ENCODE data around the gene SCLY.

The SCLY gene

GRCh38 chr2:238081150-238081549 is 20.3 kb downstream of the SCLY start:
- H3K9ac ChIP-seq (ENCODE audit: low read depth, low read length, poor library complexity, severe bottlenecking): no peak overlapping the region
- no peaks in the 10 kb centered on the region for H4K20me1 ChIP-seq (ENCODE audit: insufficient read depth, low read length, poor library complexity, severe bottlenecking)
- no peaks in the 10 kb centered on the region; the same call in 1 of the 2 replicates for H3K79me2 ChIP-seq (ENCODE audit: insufficient read depth, low read length)
- H3K4me3 ChIP-seq (ENCODE audit: low read length, poor library complexity, severe bottlenecking): no peak overlapping the region
- H3K9me2 ChIP-seq (replicated peaks; ENCODE audit: low read depth, low read length): no peaks in the 10 kb centered on the region
- no peak overlapping the region for H3K4me2 ChIP-seq (ENCODE audit: low read depth, low read length, poor library complexity, severe bottlenecking)
- H3K4me1 ChIP-seq (ENCODE audit: insufficient read depth, low read length, poor library complexity, severe bottlenecking): no peaks in the 10 kb centered on the region
- no peak overlapping the region for H2AFZ ChIP-seq (ENCODE audit: low read length)
- peaks cover 44% of the 10 kb centered on the region; the same call in 1 of the 2 replicates for H3K36me3 ChIP-seq (ENCODE audit: insufficient read depth, low read length)
- H3F3A ChIP-seq (ENCODE audit: low read depth): no peaks in the 10 kb centered on the region
- TF ChIP-seq CTCF (conservative IDR thresholded peaks at IDR 0.05; ENCODE audit: low read length): no peak
- TF ChIP-seq EZH2phosphoT487 (IDR thresholded peaks at IDR 0.05; ENCODE audit: borderline replicate concordance): no peak
- H3K9me3 ChIP-seq (ENCODE audit: insufficient read depth, low read depth, low read length): 0 out of 2 replicates have a peak, but pooled peaks cover 8% of the 10 kb centered on the region
- no peaks in the 10 kb centered on the region for H3K27me3 ChIP-seq (ENCODE audit: insufficient read depth, low read length, poor library complexity, severe bottlenecking)

GRCh38 chr2:238081561-238081960 is 20.8 kb downstream of the SCLY start:
- H3K4me3 ChIP-seq (ENCODE audit: low read length, poor library complexity, severe bottlenecking): no peak overlapping the region
- no peak overlapping the region for H3K4me2 ChIP-seq (ENCODE audit: low read depth, low read length, poor library complexity, severe bottlenecking)
- peaks cover 44% of the 10 kb centered on the region; the same call in 1 of the 2 replicates for H3K36me3 ChIP-seq (ENCODE audit: insufficient read depth, low read length)

GRCh38 chr2:238082151-238082550 is 21.4 kb downstream of the SCLY start:
- H3K9ac ChIP-seq (ENCODE audit: low read depth, low read length, poor library complexity, severe bottlenecking): no peak overlapping the region
- H3K9me3 ChIP-seq (ENCODE audit: insufficient read depth, low read depth, low read length): 0 out of 2 replicates have a peak, but pooled peaks cover 8% of the 10 kb centered on the region
- TF ChIP-seq CTCF (conservative IDR thresholded peaks at IDR 0.05; ENCODE audit: low read length) (no peak), EZH2phosphoT487 (IDR thresholded peaks at IDR 0.05; ENCODE audit: borderline replicate concordance) (no peak)
- H4K20me1 ChIP-seq (ENCODE audit: insufficient read depth, low read length, poor library complexity, severe bottlenecking): no peaks in the 10 kb centered on the region
- no peak overlapping the region for H2AFZ ChIP-seq (ENCODE audit: low read length)
- no peak overlapping the region for H3K4me2 ChIP-seq (ENCODE audit: low read depth, low read length, poor library complexity, severe bottlenecking)
- H3K4me3 ChIP-seq (ENCODE audit: low read length, poor library complexity, severe bottlenecking): no peak overlapping the region
- no peaks in the 10 kb centered on the region for H3F3A ChIP-seq (ENCODE audit: low read depth)
- no peaks in the 10 kb centered on the region for H3K79me2 ChIP-seq (ENCODE audit: insufficient read depth, low read length)
- H3K36me3 ChIP-seq (ENCODE audit: insufficient read depth, low read length): peaks cover 44% of the 10 kb centered on the region; the same call in 1 of the 2 replicates
- no peaks in the 10 kb centered on the region for H3K9me2 ChIP-seq (replicated peaks; ENCODE audit: low read depth, low read length)
- H3K27me3 ChIP-seq (ENCODE audit: insufficient read depth, low read length, poor library complexity, severe bottlenecking): no peaks in the 10 kb centered on the region
- H3K4me1 ChIP-seq (ENCODE audit: insufficient read depth, low read length, poor library complexity, severe bottlenecking): peaks cover 3% of the 10 kb centered on the region

More at GRCh38 chr2:238081561-238081960, 20.8 kb downstream of the SCLY start:
- H3K9me2 ChIP-seq (replicated peaks; ENCODE audit: low read depth, low read length): no peaks in the 10 kb centered on the region
- H4K20me1 ChIP-seq (ENCODE audit: insufficient read depth, low read length, poor library complexity, severe bottlenecking): no peaks in the 10 kb centered on the region
- H3K27me3 ChIP-seq (ENCODE audit: insufficient read depth, low read length, poor library complexity, severe bottlenecking): no peaks in the 10 kb centered on the region
- no peaks in the 10 kb centered on the region for H3K79me2 ChIP-seq (ENCODE audit: insufficient read depth, low read length)
- no peak overlapping the region for H2AFZ ChIP-seq (ENCODE audit: low read length)
- no peak overlapping the region for H3K9ac ChIP-seq (ENCODE audit: low read depth, low read length, poor library complexity, severe bottlenecking)
- TF ChIP-seq EZH2phosphoT487 (IDR thresholded peaks at IDR 0.05; ENCODE audit: borderline replicate concordance) (no peak), CTCF (conservative IDR thresholded peaks at IDR 0.05; ENCODE audit: low read length) (no peak)
- no peaks in the 10 kb centered on the region for H3F3A ChIP-seq (ENCODE audit: low read depth)
- H3K4me1 ChIP-seq (ENCODE audit: insufficient read depth, low read length, poor library complexity, severe bottlenecking): no peaks in the 10 kb centered on the region
- H3K9me3 ChIP-seq (ENCODE audit: insufficient read depth, low read depth, low read length): 0 out of 2 replicates have a peak, but pooled peaks cover 8% of the 10 kb centered on the region
